ENCODE data around the gene RIMS1.

DNA sequence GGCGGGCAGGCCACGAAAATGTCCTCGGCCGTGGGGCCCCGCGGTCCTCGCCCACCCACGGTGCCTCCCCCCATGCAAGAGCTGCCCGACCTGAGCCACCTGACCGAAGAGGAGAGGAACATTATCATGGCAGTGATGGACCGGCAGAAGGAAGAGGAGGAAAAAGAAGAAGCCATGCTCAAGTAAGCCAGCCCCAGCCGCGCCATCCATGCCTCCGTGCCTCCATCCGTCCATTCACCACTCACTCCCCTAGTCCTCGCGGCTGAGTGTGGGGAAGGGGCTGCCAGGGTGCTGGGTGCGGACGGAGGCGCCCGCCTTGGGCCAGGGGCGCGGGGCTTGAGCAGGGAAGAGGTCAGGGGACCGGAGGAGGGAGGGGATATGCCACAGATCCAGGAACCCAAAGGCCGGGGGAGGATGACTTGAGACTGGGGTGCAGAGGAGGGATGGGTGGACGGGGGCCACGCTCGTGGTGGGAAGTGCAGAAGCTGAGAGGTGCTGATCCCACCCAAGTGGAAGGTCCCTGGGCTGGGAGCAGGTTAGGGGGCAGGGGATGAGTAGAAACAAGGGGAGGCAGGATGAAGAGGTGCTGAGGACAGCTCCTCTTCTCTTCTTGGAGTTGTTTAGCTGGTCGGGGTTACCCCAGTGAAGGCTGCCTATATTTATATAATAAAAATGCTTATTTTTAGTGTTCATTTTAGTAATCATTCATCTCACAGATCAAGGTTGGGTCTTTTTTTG is 825 bp downstream of the RIMS1 start:
- TF ChIP-seq, protein P1, sequence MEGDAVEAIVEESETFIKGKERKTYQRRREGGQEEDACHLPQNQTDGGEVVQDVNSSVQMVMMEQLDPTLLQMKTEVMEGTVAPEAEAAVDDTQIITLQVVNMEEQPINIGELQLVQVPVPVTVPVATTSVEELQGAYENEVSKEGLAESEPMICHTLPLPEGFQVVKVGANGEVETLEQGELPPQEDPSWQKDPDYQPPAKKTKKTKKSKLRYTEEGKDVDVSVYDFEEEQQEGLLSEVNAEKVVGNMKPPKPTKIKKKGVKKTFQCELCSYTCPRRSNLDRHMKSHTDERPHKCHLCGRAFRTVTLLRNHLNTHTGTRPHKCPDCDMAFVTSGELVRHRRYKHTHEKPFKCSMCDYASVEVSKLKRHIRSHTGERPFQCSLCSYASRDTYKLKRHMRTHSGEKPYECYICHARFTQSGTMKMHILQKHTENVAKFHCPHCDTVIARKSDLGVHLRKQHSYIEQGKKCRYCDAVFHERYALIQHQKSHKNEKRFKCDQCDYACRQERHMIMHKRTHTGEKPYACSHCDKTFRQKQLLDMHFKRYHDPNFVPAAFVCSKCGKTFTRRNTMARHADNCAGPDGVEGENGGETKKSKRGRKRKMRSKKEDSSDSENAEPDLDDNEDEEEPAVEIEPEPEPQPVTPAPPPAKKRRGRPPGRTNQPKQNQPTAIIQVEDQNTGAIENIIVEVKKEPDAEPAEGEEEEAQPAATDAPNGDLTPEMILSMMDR (IDR thresholded peaks at IDR 0.05): no peak
- TF ChIP-seq ZBTB21 (CRISPR knock-in tag; IDR thresholded peaks at IDR 0.05; ENCODE audit: borderline replicate concordance): no peak
- TF ChIP-seq KAT7 (CRISPR knock-in tag; IDR thresholded peaks at IDR 0.05; ENCODE audit: borderline replicate concordance): no peak

Measured in WTC11 (cell line).